NCI-H2196 (cell line): ENCODE measurements around the gene ARHGAP25.

Experiments used
- DNase-seq: peaks from one replicate; lab custom pipeline; 2025; ENCODE audit not compliant: unreplicated experiment; lab: John Stamatoyannopoulos, UW

The ARHGAP25 gene

DNA sequence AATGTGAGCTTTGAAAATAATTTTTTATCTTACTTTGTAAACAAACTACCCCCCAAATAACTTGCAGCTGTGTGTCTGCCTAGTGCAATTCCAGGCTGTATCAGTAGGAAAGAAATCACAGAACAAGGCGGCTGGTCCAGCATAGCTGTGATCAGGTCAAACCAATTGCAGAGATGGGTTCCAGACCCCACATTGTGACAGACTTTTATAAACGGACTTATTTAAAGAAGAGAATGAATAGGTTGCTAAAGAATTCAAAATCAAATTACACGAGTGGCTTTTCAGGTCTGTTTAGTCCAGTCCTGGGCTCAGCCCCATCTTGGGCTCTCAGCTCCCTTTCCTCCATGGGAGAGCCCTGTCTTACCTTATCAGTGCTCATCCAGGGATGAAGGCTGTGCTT is 125.5 kb downstream of the ARHGAP25 start:
- no peak for DNase-seq

GRCh38 chr2:68861330-68861729 is 126.7 kb downstream of the ARHGAP25 start:
- no peak for DNase-seq

GRCh38 chr2:68862889-68863288 is 128.3 kb downstream of the ARHGAP25 start:
- DNase-seq: no peak

- DNase-seq: no peak
Measured at GRCh38 chr2:68863996-68864395, 129.4 kb downstream of the ARHGAP25 start.

DNA sequence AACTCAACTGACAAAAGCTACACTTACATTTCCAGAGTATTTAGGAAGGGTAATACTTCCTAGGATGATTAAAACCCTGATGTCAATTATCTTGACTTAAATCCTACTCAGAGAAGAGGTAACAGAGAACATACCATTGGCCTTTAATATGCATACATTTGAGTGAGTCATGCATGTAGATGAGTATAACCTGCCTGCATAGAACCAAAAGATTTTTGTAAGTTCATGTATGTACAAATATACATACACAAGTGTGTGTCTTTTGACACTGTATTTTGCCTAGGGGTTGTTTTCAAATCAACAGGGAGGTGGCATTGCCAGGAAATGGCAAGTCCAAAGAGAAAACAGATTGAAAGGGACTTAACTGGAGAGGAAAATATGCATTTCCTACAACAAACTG is 130.5 kb downstream of the ARHGAP25 start:
- DNase-seq: no peak

DNA sequence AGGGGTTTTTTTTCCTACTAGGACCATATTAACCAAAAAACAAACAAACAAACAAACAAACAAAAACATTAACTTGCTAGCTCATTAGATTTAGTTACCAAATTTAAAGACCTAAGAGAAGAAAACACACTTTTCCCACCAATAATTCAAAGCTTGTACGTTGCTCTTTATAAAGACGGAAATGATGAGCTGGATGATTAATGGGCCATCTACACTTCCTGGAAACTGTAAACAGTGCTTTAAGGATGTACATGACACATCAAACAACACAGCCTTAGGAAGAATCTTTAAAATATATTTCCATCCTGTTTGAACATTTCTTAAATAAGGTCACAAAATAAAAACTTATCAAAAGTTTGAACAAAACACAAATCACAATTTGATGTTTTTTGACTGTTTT is 135.6 kb downstream of the ARHGAP25 start:
- no peak for DNase-seq

- no peak for DNase-seq
Measured at GRCh38 chr2:68871159-68871764, 136.7 kb downstream of the ARHGAP25 start, which contains the start of gene BMP10. Gene BMP10 (minus strand): TSS chr2:68871397. CDS start chr2:68871358, 39 bp downstream.
